Mononuclear cell (primary cell): ENCODE measurements around the gene CPT2. TPM values are rescaled to one million over a fixed set of nuclear protein-coding genes. Genes with fewer than 3 reads are reported as not detected.
A peak's percentile ranks its signal among the peaks of the same experiment; 100 is the strongest.
"Not testable (repeated sequence)": the region's sequence is repeated elsewhere in the genome, so short reads cannot be mapped to it uniquely, and the experiment has no call there.

Experiments used
- H3K27me3 ChIP-seq: 2 replicates; pipeline ENCODE4 v1.6.0; 2011; ENCODE audit warnings: low read length, control low read depth; ENCODE audit not compliant: insufficient read depth
- H3K4me1 ChIP-seq: 2 replicates; pipeline ENCODE4 v1.5.1; 2011; ENCODE audit warnings: mild to moderate bottlenecking, low read length, control low read depth; ENCODE audit not compliant: insufficient read depth
- H3K4me3 ChIP-seq: 2 replicates; pipeline ENCODE4 v1.5.1; 2011; ENCODE audit warnings: mild to moderate bottlenecking, low read length, moderate library complexity
- H3K9me3 ChIP-seq: 2 replicates; pipeline ENCODE4 v1.5.1; 2011; ENCODE audit warnings: low read depth, mild to moderate bottlenecking, control low read depth, low read length
- total RNA-seq: library from RNA; depleted of rRNA; stranded (reverse); fragments of >200 nt; gene quantifications from one replicate; pipeline ENCODE4 v1.2.3, GENCODE V29; 2012

CPT2 gene
- total RNA-seq, 1 donor = 13.7 TPM

DNA sequence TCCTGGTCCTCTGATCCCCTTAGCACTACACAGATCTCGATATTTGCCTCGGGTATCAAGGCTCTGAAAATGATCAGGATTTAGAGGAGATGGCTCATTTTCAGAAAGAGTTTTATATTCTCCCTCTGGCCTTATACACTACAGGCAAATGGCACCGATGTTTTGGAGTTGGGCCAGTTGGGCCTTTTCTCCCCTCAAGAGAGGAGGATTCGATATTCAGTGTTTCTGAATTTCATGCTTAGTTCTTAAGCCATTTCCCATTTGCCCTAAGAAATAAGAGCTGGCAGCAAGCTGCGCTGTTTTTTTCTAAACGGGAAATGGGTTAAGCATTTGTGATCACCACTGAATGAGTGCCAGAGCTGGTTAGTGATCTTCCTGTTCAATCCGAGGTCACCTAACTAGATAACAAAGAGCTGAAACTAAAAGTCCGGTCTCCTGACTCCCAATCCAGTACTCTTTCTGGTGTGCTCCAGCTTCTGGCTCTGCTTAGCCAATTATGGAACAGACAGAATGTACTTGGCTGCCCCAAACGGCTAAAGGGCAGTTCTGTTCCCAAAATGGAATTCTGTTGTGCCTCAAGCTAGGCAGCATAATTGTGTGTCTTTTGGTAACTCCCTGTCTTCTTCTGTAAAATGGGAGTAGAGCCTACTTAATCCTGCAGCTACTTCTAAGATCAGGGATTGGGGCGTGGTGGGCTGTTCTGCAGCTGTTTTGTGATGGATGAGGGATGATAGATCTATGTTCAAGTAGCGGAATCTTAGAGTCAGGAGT is 1.2 kb upstream of the CPT2 start:
- Histone ChIP-seq H3K4me1 (peaks cover 26% of the 10 kb centered on the region), H3K4me3 (no peak overlapping the region), H3K9me3 (no peaks in the 10 kb centered on the region), H3K27me3 (no peaks in the 10 kb centered on the region)

DNA sequence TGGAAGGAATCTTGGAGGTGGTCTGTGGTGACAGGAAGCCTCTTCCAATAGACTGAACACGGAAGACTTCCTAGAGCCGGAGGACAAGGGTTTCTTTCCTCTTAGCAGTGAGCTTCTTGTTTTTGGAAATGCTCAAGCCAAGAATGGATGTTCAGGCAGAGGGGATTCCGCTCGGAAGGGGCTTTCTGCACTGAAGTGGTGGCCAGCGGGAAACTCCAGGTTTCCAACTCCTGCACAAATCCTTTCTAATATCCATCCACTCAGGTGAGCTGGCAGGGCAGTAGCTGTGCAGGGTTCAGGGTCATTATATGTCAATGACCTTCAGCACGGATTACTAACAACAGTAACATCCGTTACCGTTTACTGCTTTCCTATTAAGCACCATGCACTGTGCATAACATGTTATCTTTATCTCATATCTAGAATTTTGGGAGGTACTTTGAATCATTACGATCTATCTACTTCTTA is 573 bp upstream of the CPT2 start:
- Histone ChIP-seq H3K4me1 (peaks cover 26% of the 10 kb centered on the region), H3K9me3 (no peaks in the 10 kb centered on the region), H3K27me3 (no peaks in the 10 kb centered on the region), H3K4me3 (peak overlapping the region; percentile 81)

- peaks cover 26% of the 10 kb centered on the region for H3K4me1 ChIP-seq
- H3K9me3 ChIP-seq = no peaks in the 10 kb centered on the region
- H3K27me3 ChIP-seq = no peaks in the 10 kb centered on the region
- peak overlapping the region; percentile 81 for H3K4me3 ChIP-seq
Observed at GRCh38 chr1:53197291-53198200, 922 bp downstream of the CPT2 start.

DNA sequence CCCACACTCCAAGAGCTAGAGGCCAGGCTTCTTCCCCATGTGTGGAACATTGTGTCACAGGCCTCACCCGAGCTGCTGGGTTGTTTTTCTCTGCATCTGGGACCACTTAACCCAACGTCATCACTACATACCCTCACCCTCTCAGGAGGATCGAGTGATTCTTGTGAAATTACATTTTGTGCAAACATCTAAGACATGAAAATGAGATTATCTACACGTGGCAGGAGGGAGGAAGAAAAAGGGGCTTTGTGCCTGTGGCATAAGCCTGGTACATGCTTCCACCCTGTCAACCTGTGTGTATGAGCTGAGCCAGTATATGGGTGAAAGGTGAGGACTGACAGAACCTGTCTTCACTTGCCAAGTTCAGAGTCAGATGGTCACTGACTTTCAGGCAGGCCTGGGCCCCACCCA is 1.6 kb downstream of the CPT2 start:
- no peak overlapping the region for H3K4me3 ChIP-seq

GRCh38 chr1:53203466-53203865 is 6.8 kb downstream of the CPT2 start:
- peaks cover 4% of the 10 kb centered on the region for H3K4me1 ChIP-seq
- H3K9me3 ChIP-seq = peaks cover 9% of the 10 kb centered on the region
- H3K27me3 ChIP-seq = no peaks in the 10 kb centered on the region
- no peak overlapping the region for H3K4me3 ChIP-seq

More for the DNA sequence above, 1.6 kb downstream of the CPT2 start:
- Histone ChIP-seq H3K4me1 (peaks cover 26% of the 10 kb centered on the region), H3K27me3 (no peaks in the 10 kb centered on the region), H3K9me3 (no peaks in the 10 kb centered on the region)

GRCh38 chr1:53205496-53205895 is 8.9 kb downstream of the CPT2 start:
- not testable (repeated sequence) for H3K27me3 ChIP-seq, H3K4me1 ChIP-seq, H3K4me3 ChIP-seq, H3K9me3 ChIP-seq

- H3K4me3 ChIP-seq, H3K27me3 ChIP-seq, H3K9me3 ChIP-seq, H3K4me1 ChIP-seq: not testable (repeated sequence)
Observed at GRCh38 chr1:53206083-53206685, 9.6 kb downstream of the CPT2 start.

DNA sequence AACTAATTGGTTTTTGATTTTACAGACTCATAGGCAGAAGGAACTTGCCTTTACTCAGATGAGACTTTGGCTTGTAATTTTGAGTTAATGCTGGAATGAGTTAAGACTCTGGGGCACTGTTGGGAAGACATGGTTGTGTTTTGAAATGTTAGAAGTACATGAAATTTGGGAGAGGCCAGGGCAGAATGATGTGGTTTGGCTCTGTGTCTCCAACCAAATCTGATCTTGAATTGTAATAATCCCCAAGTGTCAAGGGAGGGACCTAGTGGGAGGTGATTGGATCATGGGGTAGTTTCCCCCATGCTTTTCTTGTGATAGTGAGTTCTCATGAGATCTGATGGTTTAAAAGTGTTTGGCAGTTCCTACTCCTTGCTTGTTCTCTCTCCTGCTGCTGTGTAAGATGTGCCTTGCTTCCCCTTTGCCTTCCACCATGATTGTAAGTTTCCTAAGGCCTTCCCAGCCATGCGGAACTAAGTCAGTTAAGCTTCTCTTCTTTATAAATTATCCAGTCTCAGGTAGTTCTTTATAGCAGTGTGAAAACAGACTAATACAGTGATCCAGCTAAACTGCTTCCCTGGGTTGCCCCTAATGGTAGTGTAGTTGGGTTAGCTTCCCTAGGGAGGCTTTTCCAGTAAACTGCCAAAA is 10.2 kb downstream of the CPT2 start:
- Histone ChIP-seq H3K27me3 (no peaks in the 10 kb centered on the region), H3K4me3 (no peak overlapping the region), H3K9me3 (peaks cover 9% of the 10 kb centered on the region), H3K4me1 (no peaks in the 10 kb centered on the region)

GRCh38 chr1:53207726-53208125 is 11.1 kb downstream of the CPT2 start:
- no peaks in the 10 kb centered on the region for H3K27me3 ChIP-seq
- no peak overlapping the region for H3K4me3 ChIP-seq
- no peaks in the 10 kb centered on the region for H3K4me1 ChIP-seq
- peaks cover 9% of the 10 kb centered on the region for H3K9me3 ChIP-seq

DNA sequence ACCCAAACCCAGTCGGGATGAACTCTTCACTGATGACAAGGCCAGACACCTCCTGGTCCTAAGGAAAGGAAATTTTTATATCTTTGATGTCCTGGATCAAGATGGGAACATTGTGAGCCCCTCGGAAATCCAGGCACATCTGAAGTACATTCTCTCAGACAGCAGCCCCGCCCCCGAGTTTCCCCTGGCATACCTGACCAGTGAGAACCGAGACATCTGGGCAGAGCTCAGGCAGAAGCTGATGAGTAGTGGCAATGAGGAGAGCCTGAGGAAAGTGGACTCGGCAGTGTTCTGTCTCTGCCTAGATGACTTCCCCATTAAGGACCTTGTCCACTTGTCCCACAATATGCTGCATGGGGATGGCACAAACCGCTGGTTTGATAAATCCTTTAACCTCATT is 13.7 kb downstream of the CPT2 start:
- Histone ChIP-seq H3K4me3 (no peak overlapping the region), H3K27me3 (no peaks in the 10 kb centered on the region), H3K4me1 (no peaks in the 10 kb centered on the region), H3K9me3 (peaks cover 9% of the 10 kb centered on the region)

- Histone ChIP-seq H3K27me3 (no peaks in the 10 kb centered on the region), H3K4me3 (no peak overlapping the region), H3K9me3 (peaks cover 9% of the 10 kb centered on the region), H3K4me1 (no peaks in the 10 kb centered on the region)
Observed at GRCh38 chr1:53210954-53211353, 14.3 kb downstream of the CPT2 start.

DNA sequence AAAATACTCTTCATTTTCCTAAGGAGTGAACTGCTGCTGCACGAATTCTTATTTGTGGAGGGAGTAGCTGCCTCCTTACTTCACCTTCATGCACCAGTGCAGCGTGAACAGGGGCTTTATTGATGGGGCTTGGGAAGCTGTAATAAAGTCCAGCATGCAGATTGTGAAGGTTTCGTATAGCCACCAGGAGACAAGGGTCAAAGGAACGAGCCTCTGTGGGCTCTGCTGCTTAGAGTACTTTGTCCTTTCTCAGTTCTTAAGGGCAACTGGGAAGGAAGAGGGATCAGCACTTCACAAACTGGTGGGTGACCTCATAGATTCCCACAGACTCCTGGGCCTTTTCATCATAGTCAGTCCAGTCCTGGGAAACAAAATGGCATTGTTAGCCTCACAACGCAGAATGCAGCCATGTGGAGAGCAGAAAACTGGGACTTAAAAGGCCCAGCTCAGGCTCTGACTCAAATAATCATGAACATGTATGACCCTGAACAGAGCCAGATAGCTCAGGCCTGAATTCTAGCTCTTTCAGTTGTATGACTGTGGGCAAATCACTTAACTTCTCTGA is 17.8 kb downstream of the CPT2 start:
- H3K9me3 ChIP-seq = no peaks in the 10 kb centered on the region
- H3K4me1 ChIP-seq = peaks cover 7% of the 10 kb centered on the region
- no peaks in the 10 kb centered on the region for H3K27me3 ChIP-seq
- no peak overlapping the region for H3K4me3 ChIP-seq

DNA sequence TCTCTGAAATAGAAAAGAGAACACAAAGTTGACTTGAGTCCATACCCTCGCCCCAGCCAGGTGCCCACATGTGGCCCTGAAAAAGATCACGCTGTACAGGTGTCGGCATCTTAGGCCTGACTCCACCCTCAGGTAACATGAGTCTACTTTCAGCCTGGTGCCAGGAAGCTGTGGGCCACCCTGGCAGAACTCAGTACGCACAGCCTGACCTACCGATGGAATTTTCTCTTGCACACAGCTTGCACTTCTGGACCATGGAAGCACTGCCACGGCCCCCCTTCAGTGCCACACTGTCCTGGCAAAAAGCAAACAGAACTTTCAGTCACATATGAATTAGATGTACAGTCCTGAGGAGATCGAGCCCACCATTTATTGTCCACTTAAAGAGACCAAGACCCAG is 21.6 kb downstream of the CPT2 start:
- H3K4me1 ChIP-seq = peaks cover 20% of the 10 kb centered on the region

DNA sequence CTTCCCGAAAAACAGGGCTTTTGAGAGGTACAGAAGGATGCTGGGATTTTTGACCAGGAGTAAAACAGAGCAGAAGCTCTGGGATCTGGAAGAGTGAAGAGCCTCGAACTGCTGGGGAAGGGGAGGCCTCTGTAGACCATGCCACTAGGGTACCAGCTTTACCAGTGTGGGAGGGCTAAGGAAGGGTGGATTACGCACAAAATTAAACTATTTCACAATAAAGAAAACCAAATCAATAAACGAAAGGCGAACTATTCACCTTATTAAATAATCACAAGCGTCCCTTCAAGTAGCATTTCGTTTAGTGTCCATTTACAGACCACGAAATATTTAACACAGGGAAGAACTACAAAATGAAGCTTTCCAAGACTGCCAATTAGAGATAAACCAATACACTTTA is 23.1 kb downstream of the CPT2 start:
- Histone ChIP-seq H3K27me3 (no peaks in the 10 kb centered on the region), H3K9me3 (no peaks in the 10 kb centered on the region), H3K4me1 (peaks cover 20% of the 10 kb centered on the region), H3K4me3 (peak overlapping the region; percentile 84)

More for the DNA sequence above, 21.6 kb downstream of the CPT2 start:
- H3K9me3 ChIP-seq = no peaks in the 10 kb centered on the region
- H3K27me3 ChIP-seq = no peaks in the 10 kb centered on the region
- no peak overlapping the region for H3K4me3 ChIP-seq
